ENCODE results near the gene SPEM1.

The SPEM1 gene

GRCh38 chr17:7403977-7404736 lies 16.0 kb upstream of the SPEM1 start, which contains the start of gene TMEM256:
Gene TMEM256, minus strand, starts transcription at chr17:7404097. Its CDS starts 13 bp downstream, at chr17:7404084.
- peak within 1 kb of the TSS; percentile 91 for H3K14ac ChIP-seq (ENCODE audit: low read length)
- peak within 1 kb of the TSS; percentile 96 for H3K18ac ChIP-seq (ENCODE audit: low read length)
- no peaks in the 10 kb centered on the region for H3K27me3 ChIP-seq (ENCODE audit: insufficient read depth, low read length)
- H3K4me2 ChIP-seq (ENCODE audit: low read length): peak within 1 kb of the TSS; percentile 85
- peak; percentile 100 for DNase-seq
- peak within 1 kb of the TSS; percentile 94 for H2BK12ac ChIP-seq (ENCODE audit: low read length)
- no CpG with 5 or more reads among the region's 49 CpGs for WGBS (ENCODE audit: extremely low coverage, insufficient coverage, insufficient read length)
- H3K27ac ChIP-seq (ENCODE audit: low read depth, low read length): peak within 1 kb of the TSS; percentile 95
- no peaks in the 10 kb centered on the region for H3K9me3 ChIP-seq (ENCODE audit: insufficient read depth, low read depth, low read length)
- H2AK5ac ChIP-seq (ENCODE audit: low read length): peak within 1 kb of the TSS; percentile 3
- H3K79me1 ChIP-seq (ENCODE audit: low read length): peaks cover 15% of the 10 kb centered on the region
- peaks cover 3% of the 10 kb centered on the region for H3K79me2 ChIP-seq (ENCODE audit: control insufficient read depth, insufficient read depth, low read length, poor library complexity)
- peak within 1 kb of the TSS; percentile 89 for H2AFZ ChIP-seq (ENCODE audit: insufficient read depth, low read length, poor library complexity)
- peak within 1 kb of the TSS; percentile 83 for H3K4me3 ChIP-seq (ENCODE audit: low read depth, low read length)
- peak within 1 kb of the TSS; percentile 87 for H4K12ac ChIP-seq (ENCODE audit: low read depth, low read length)
- H2BK120ac ChIP-seq (ENCODE audit: insufficient read depth, low read length, poor library complexity): peak within 1 kb of the TSS; percentile 79
- peaks cover 8 to 14% of the 10 kb centered on the region in 2 experiments for H3K4me1 ChIP-seq (ENCODE audit: control insufficient read depth in 1 of 2, insufficient read depth in 2 of 2, low read length in 2 of 2)
- peak within 1 kb of the TSS; percentile 34 for H3K23ac ChIP-seq (ENCODE audit: low read length)
- peaks cover 6 to 8% of the 10 kb centered on the region in 2 experiments for H3K36me3 ChIP-seq (ENCODE audit: control insufficient read depth in 1 of 2, insufficient read depth in 2 of 2, low read length in 2 of 2)
- peak within 1 kb of the TSS; percentile 94 for H4K8ac ChIP-seq (ENCODE audit: low read depth, low read length)
- H2BK5ac ChIP-seq (ENCODE audit: low read depth, low read length, poor library complexity): peak within 1 kb of the TSS; percentile 96
- peak within 1 kb of the TSS; percentile 93 for H3K9ac ChIP-seq (ENCODE audit: low read length)
- H4K91ac ChIP-seq (ENCODE audit: low read depth, low read length): peak within 1 kb of the TSS; percentile 83
- peak within 1 kb of the TSS; percentile 78 for H3K4ac ChIP-seq (ENCODE audit: low read depth, low read length)

GRCh38 chr17:7404737-7405349 lies 15.3 kb upstream of the SPEM1 start:
- H2BK12ac ChIP-seq (ENCODE audit: low read length): no peak overlapping the region
- peaks cover 3% of the 10 kb centered on the region for H3K79me2 ChIP-seq (ENCODE audit: control insufficient read depth, insufficient read depth, low read length, poor library complexity)
- no peaks in the 10 kb centered on the region for H3K27me3 ChIP-seq (ENCODE audit: insufficient read depth, low read length)
- peak overlapping the region; percentile 53 for H2AK5ac ChIP-seq (ENCODE audit: low read length)
- peak overlapping the region; percentile 70 for H4K91ac ChIP-seq (ENCODE audit: low read depth, low read length)
- H3K4ac ChIP-seq (ENCODE audit: low read depth, low read length): peak overlapping the region; percentile 15
- peak overlapping the region; percentile 79 for H3K4me3 ChIP-seq (ENCODE audit: low read depth, low read length)
- no peak overlapping the region for H2BK5ac ChIP-seq (ENCODE audit: low read depth, low read length, poor library complexity)
- H3K9ac ChIP-seq (ENCODE audit: low read length): peak overlapping the region; percentile 12
- H3K23ac ChIP-seq (ENCODE audit: low read length): no peak overlapping the region
- no CpG with 5 or more reads among the region's 65 CpGs for WGBS (ENCODE audit: extremely low coverage, insufficient coverage, insufficient read length)
- H3K9me3 ChIP-seq (ENCODE audit: insufficient read depth, low read depth, low read length): no peaks in the 10 kb centered on the region
- H4K12ac ChIP-seq (ENCODE audit: low read depth, low read length): peak overlapping the region; percentile 85
- peak overlapping the region; percentile 53 for H3K14ac ChIP-seq (ENCODE audit: low read length)
- H2AFZ ChIP-seq (ENCODE audit: insufficient read depth, low read length, poor library complexity): peak overlapping the region; percentile 89
- H3K36me3 ChIP-seq (ENCODE audit: control insufficient read depth in 1 of 2, insufficient read depth in 2 of 2, low read length in 2 of 2): peaks cover 12 to 15% of the 10 kb centered on the region in 2 experiments
- peak overlapping the region; percentile 35 for H3K27ac ChIP-seq (ENCODE audit: low read depth, low read length)
- peak overlapping the region; percentile 71 for H3K4me2 ChIP-seq (ENCODE audit: low read length)
- peak overlapping the region; percentile 62 for H2BK120ac ChIP-seq (ENCODE audit: insufficient read depth, low read length, poor library complexity)
- H3K79me1 ChIP-seq (ENCODE audit: low read length): peaks cover 15% of the 10 kb centered on the region
- H3K4me1 ChIP-seq (ENCODE audit: control insufficient read depth in 1 of 2, insufficient read depth in 2 of 2, low read length in 2 of 2): peaks cover 6 to 14% of the 10 kb centered on the region in 2 experiments
- peak overlapping the region; percentile 96 for H3K18ac ChIP-seq (ENCODE audit: low read length)
- DNase-seq: peak in 1 of 2 donors; percentile 42
- H4K8ac ChIP-seq (ENCODE audit: low read depth, low read length): peak overlapping the region; percentile 86

DNA sequence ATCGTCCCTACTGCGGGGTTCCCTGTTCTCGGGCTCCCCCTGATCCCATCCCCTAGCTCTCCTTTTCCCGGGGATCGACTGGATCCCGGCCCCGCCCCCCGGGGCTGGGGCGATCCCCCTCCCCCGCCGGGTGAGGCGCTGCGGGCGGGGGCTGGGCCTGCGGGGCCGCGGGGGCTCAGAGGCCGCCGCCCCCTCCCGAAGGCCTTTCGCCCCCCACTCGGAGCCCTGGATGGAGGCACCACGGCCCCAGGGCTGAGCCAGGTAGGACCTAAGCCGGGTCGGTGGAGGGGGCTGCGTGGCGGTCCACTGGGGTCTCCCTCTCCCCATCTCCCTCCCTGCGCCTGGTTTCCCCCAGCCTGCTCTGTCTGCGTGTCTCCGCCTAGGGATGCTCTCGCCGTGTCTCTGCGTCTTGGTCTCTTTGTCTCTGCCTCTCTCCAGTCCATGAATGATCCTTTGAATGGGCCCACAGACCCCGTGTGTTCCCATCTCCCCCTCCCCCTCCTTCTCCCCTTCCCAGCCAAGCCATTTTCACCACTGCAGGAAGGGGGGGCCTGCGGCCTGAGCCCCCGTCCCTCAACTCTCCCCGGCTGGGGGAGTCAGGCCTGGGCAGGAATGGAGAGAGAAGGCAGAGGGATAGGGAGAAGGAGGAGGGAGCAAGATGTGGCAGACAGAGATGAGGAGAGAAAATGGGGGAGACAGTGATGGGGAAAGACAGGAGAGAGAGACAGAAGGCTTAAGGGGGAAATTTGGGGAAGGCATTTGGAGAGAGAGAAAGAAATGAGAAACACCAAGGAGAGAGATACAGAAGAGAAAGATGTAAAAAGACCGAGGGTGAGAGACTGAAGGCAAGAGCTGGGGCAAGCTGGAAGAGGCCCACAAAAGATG lies 14.5 kb upstream of the SPEM1 start:
- peak overlapping the region; percentile 15 for H3K4ac ChIP-seq (ENCODE audit: low read depth, low read length)
- peak overlapping the region; percentile 12 for H3K9ac ChIP-seq (ENCODE audit: low read length)
- H3K79me2 ChIP-seq (ENCODE audit: control insufficient read depth, insufficient read depth, low read length, poor library complexity): peaks cover 3% of the 10 kb centered on the region
- H2AK5ac ChIP-seq (ENCODE audit: low read length): peak overlapping the region; percentile 75
- peak overlapping the region; percentile 85 for H4K12ac ChIP-seq (ENCODE audit: low read depth, low read length)
- no peak overlapping the region for H3K27ac ChIP-seq (ENCODE audit: low read depth, low read length)
- peaks cover 4 to 14% of the 10 kb centered on the region in 2 experiments for H3K4me1 ChIP-seq (ENCODE audit: control insufficient read depth in 1 of 2, insufficient read depth in 2 of 2, low read length in 2 of 2)
- no peak overlapping the region for H2BK5ac ChIP-seq (ENCODE audit: low read depth, low read length, poor library complexity)
- H4K8ac ChIP-seq (ENCODE audit: low read depth, low read length): peak overlapping the region; percentile 86
- H3K9me3 ChIP-seq (ENCODE audit: insufficient read depth, low read depth, low read length): no peaks in the 10 kb centered on the region
- H3K79me1 ChIP-seq (ENCODE audit: low read length): peaks cover 15% of the 10 kb centered on the region
- peak overlapping the region; percentile 79 for H3K4me3 ChIP-seq (ENCODE audit: low read depth, low read length)
- H4K91ac ChIP-seq (ENCODE audit: low read depth, low read length): peak overlapping the region; percentile 70
- no peak for DNase-seq
- no peak overlapping the region for H3K23ac ChIP-seq (ENCODE audit: low read length)
- H2AFZ ChIP-seq (ENCODE audit: insufficient read depth, low read length, poor library complexity): peak overlapping the region; percentile 89
- no CpG with 5 or more reads among the region's 38 CpGs for WGBS (ENCODE audit: extremely low coverage, insufficient coverage, insufficient read length)
- H3K27me3 ChIP-seq (ENCODE audit: insufficient read depth, low read length): no peaks in the 10 kb centered on the region
- peak overlapping the region; percentile 62 for H2BK120ac ChIP-seq (ENCODE audit: insufficient read depth, low read length, poor library complexity)
- peak overlapping the region; percentile 53 for H3K14ac ChIP-seq (ENCODE audit: low read length)
- H3K18ac ChIP-seq (ENCODE audit: low read length): peak overlapping the region; percentile 96
- no peak overlapping the region for H2BK12ac ChIP-seq (ENCODE audit: low read length)
- peaks cover 17 to 18% of the 10 kb centered on the region in 2 experiments for H3K36me3 ChIP-seq (ENCODE audit: control insufficient read depth in 1 of 2, insufficient read depth in 2 of 2, low read length in 2 of 2)
- H3K4me2 ChIP-seq (ENCODE audit: low read length): peak overlapping the region; percentile 71

Measured in trophoblast cell (in vitro differentiated cells and primary cell).